ENCODE measurements around the gene NUDT22. TPM values are rescaled to one million over a fixed set of nuclear protein-coding genes. Genes with fewer than 3 reads are reported as not detected.

Gene NUDT22
- total and polyA plus RNA-seq, 2 of the 8 experiments (the other 6 are each of a cell fraction or from before 2014, with no cell fraction given): 43.4 to 69.0 TPM

- Histone ChIP-seq H2AFZ (ENCODE audit: low read length) (no peak overlapping the region), H3K4me3 (ENCODE audit: extremely low read depth in 1 of 4, insufficient read depth in 2 of 4, low read depth in 3 of 4, low read length in 4 of 4) (no peak overlapping the region), H3K79me2 (ENCODE audit: control insufficient read depth in 1 of 2, insufficient read depth in 2 of 2, low read length in 2 of 2) (no peaks in the 10 kb centered on the region), H2BK20ac (ENCODE audit: low read length) (no peak overlapping the region), H3K79me1 (ENCODE audit: low read depth, low read length) (no peaks in the 10 kb centered on the region), H2AK5ac (ENCODE audit: low read depth, low read length) (no peak overlapping the region), H3K23me2 (ENCODE audit: low read depth, low read length) (peaks cover 4% of the 10 kb centered on the region), H2BK12ac (ENCODE audit: low read depth, low read length) (no peak overlapping the region), H3K4ac (replicated peaks; ENCODE audit: insufficient read length, low read depth, low read length) (no peak overlapping the region), H3K27ac (ENCODE audit: low read depth, low read length) (no peak overlapping the region), H3K4me2 (ENCODE audit: insufficient read depth in 1 of 2, low read depth in 2 of 2, low read length in 2 of 2) (no peak overlapping the region), H3K23ac (ENCODE audit: insufficient read length) (no peak overlapping the region), H3K36me3 (ENCODE audit: control insufficient read depth in 2 of 4, insufficient read depth in 4 of 4, low read length in 3 of 4) (peaks cover 10 to 51% (median 22%) of the 10 kb centered on the region in 4 experiments), H4K20me1 (replicated peaks in 1 of 2; ENCODE audit: control insufficient read depth in 1 of 2, insufficient read depth in 2 of 2, low read length in 2 of 2) (peaks cover 4 to 13% of the 10 kb centered on the region in 2 experiments), H4K5ac (ENCODE audit: insufficient read length, low read depth, low read length) (no peak overlapping the region), H3K56ac (replicated peaks; ENCODE audit: insufficient read length, low read depth, low read length) (no peak overlapping the region), H3K9ac (replicated peaks in 1 of 4; ENCODE audit: extremely low read depth in 1 of 4, low read depth in 3 of 4, low read length in 3 of 4) (no peak overlapping the region), H3K4me1 (replicated peaks in 1 of 4; ENCODE audit: control insufficient read depth in 3 of 4, insufficient read depth in 4 of 4, low read length in 3 of 4) (peaks cover 0 to 11% (median 4%) of the 10 kb centered on the region in 4 experiments; a peak in 5 of 7 replicates), H3K27me3 (replicated peaks in 1 of 4; ENCODE audit: control insufficient read depth in 3 of 4, extremely low read depth in 1 of 4, insufficient read depth in 3 of 4, low read length in 3 of 4) (no peaks in the 10 kb centered on the region), H4K8ac (ENCODE audit: extremely low read depth, insufficient read depth, low read length) (no peak overlapping the region), H3K9me3 (ENCODE audit: insufficient read depth in 2 of 2, low read depth in 1 of 2, low read length in 1 of 2) (no peaks in the 10 kb centered on the region), H2BK5ac (ENCODE audit: low read depth, low read length) (no peak overlapping the region), H2BK120ac (replicated peaks; ENCODE audit: low read depth, low read length) (no peak overlapping the region), H3K14ac (ENCODE audit: insufficient read length) (no peak overlapping the region), H2BK15ac (ENCODE audit: low read length) (no peak overlapping the region), H4K91ac (replicated peaks; ENCODE audit: insufficient read length, low read length) (no peak overlapping the region), H3K18ac (ENCODE audit: extremely low read depth, low read length) (no peak overlapping the region)
- FAIRE-seq: no peak
- no peak for DNase-seq (ENCODE audit: low read depth in 1 of 2, low spot score in 2 of 2)
- ChIA-PET POLR2A (ENCODE audit: partially characterized antibody) (interaction anchor here (10.2 to 11.9 kb wide), 2 partner anchors 10 to 20 kb away, joined by 101 to 352 read pairs; partner anchors contain the start of genes FKBP2, PLCB3 and PPP1R14B), CTCF (ENCODE audit: partially characterized antibody) (interaction anchor here (0.9 to 8.5 kb wide), 7 partner anchors 10 to 59 kb away, joined by 3 to 102 read pairs (median 4); partner anchors contain the start of genes CATSPERZ, PLCB3 and PPP1R14B)
- 92% methylated on average over 15 of the region's 15 CpGs; no CpG with 5 or more reads in 1 of the 2 experiments for WGBS, 2 experiments (ENCODE audit: extremely low coverage in 1 of 2, insufficient coverage in 1 of 2, insufficient read length in 1 of 2, insufficient replicate concordance in 2 of 2, low coverage in 1 of 2, low lambda C conversion rate in 2 of 2, missing lambda C conversion rate in 1 of 2)
- TF ChIP-seq CBX5 (IDR thresholded peaks at IDR 0.05; ENCODE audit: low read depth, low read length): no peak
- TF ChIP-seq RBBP5 (IDR thresholded peaks at IDR 0.05; ENCODE audit: borderline replicate concordance, low read depth, low read length): no peak
- TF ChIP-seq RAD21 (IDR thresholded peaks at IDR 0.05 in 1 of 2, conservative IDR thresholded peaks at IDR 0.05 in 1 of 2; ENCODE audit: low read depth in 2 of 2, low read length in 2 of 2): no peak
- TF ChIP-seq CTCF (IDR thresholded peaks at IDR 0.05; ENCODE audit: control extremely low read depth in 1 of 3, insufficient read depth in 1 of 3, low read depth in 1 of 3, low read length in 3 of 3): no peak
- no peak for TF ChIP-seq BACH1 (IDR thresholded peaks at IDR 0.05; ENCODE audit: low read length)
- no peak for TF ChIP-seq USF2 (IDR thresholded peaks at IDR 0.05; ENCODE audit: low read length)
- no peak for TF ChIP-seq GTF2F1 (IDR thresholded peaks at IDR 0.05; ENCODE audit: borderline replicate concordance, low read depth, low read length)
- no peak for TF ChIP-seq POLR2A (IDR thresholded peaks at IDR 0.05; ENCODE audit: control extremely low read depth in 1 of 2, low read depth in 2 of 2, low read length in 2 of 2)
Measured at GRCh38 chr11:64266339-64266738, 40.3 kb downstream of the NUDT22 start.

All from H1 (cell line).